GM19468 (cell line): ENCODE results near the gene STAT5B.
"Not testable (repeated sequence)": the region's sequence is repeated elsewhere in the genome, so short reads cannot be mapped to it uniquely, and the experiment has no call there.

Experiments used
- ATAC-seq: cut with Tn5 transposase; IDR thresholded peaks from one replicate; pipeline ENCODE4 v1.9.1; 2021; ENCODE audit warnings: mild to moderate bottlenecking, moderate library complexity, moderate number of reproducible peaks; ENCODE audit not compliant: unreplicated experiment; ENCODE audit errors: extremely low read depth

STAT5B gene

GRCh38 chr17:42307362-42307927 lies 31.3 kb upstream of the STAT5B start:
- ATAC-seq, result no peak

GRCh38 chr17:42306385-42306667 lies 30.1 kb upstream of the STAT5B start:
- ATAC-seq, result no peak

GRCh38 chr17:42305543-42306384 lies 29.6 kb upstream of the STAT5B start:
- no peak for ATAC-seq

- not testable (repeated sequence) for ATAC-seq
Measured at GRCh38 chr17:42305031-42305330, 28.8 kb upstream of the STAT5B start.

- no peak for ATAC-seq
Measured at GRCh38 chr17:42304187-42305030, 28.2 kb upstream of the STAT5B start.

- ATAC-seq, result no peak
Measured at GRCh38 chr17:42303694-42304093, 27.5 kb upstream of the STAT5B start.

GRCh38 chr17:42301022-42301421 lies 24.8 kb upstream of the STAT5B start:
- no peak for ATAC-seq

GRCh38 chr17:42299913-42300312 lies 23.7 kb upstream of the STAT5B start:
- ATAC-seq, result not testable (repeated sequence)

- ATAC-seq, result not testable (repeated sequence)
Measured at GRCh38 chr17:42299361-42299760, 23.2 kb upstream of the STAT5B start.

GRCh38 chr17:42297775-42298174 lies 21.6 kb upstream of the STAT5B start:
- ATAC-seq, result not testable (repeated sequence)

GRCh38 chr17:42296012-42296411 lies 19.8 kb upstream of the STAT5B start:
- ATAC-seq, result no peak

- no peak for ATAC-seq
Measured at GRCh38 chr17:42294469-42295398, 18.5 kb upstream of the STAT5B start.

GRCh38 chr17:42291129-42291528 lies 14.9 kb upstream of the STAT5B start:
- ATAC-seq, result no peak

GRCh38 chr17:42290577-42290976 lies 14.4 kb upstream of the STAT5B start:
- no peak for ATAC-seq

GRCh38 chr17:42289611-42290181 lies 13.5 kb upstream of the STAT5B start:
- no peak for ATAC-seq

- ATAC-seq, result no peak
Measured at GRCh38 chr17:42288803-42289610, 12.8 kb upstream of the STAT5B start.

GRCh38 chr17:42287977-42288802 lies 12.0 kb upstream of the STAT5B start, which contains the start of gene STAT5A:
STAT5A (plus strand) TSS chr17:42288498; CDS start chr17:42289412, 914 bp downstream.
- ATAC-seq, result no peak

- ATAC-seq, result no peak
Measured at GRCh38 chr17:42287305-42287976, 11.2 kb upstream of the STAT5B start.
